KMS-11 (cell line): ENCODE measurements around the gene RABEP2.

Experiments used
- H2AFZ ChIP-seq: fragments of 200-600 bp; sonication (generic); 2 replicates; pipeline ENCODE4 v1.6.1; 2016; ENCODE audit warnings: antibody characterized with exemption, mixed run types, low read depth
- H3K27ac ChIP-seq: fragments of 200-600 bp; sonication (generic); 2 replicates; pipeline ENCODE4 v1.6.1; 2016; ENCODE audit warnings: mild to moderate bottlenecking, mixed run types
- H3K27me3 ChIP-seq: fragments of 200-600 bp; sonication (generic); 2 replicates; pipeline ENCODE4 v1.6.1; 2017; ENCODE audit warnings: mild to moderate bottlenecking, low read depth, mixed run types, moderate library complexity; ENCODE audit not compliant: insufficient read depth
- H3K36me3 ChIP-seq: fragments of 200-600 bp; sonication (generic); 2 replicates; pipeline ENCODE4 v1.6.1; 2017; ENCODE audit warnings: mild to moderate bottlenecking, mixed run types; ENCODE audit not compliant: insufficient read depth
- H3K4me1 ChIP-seq: fragments of 200-600 bp; sonication (generic); 2 replicates; pipeline ENCODE4 v1.6.1; 2016; ENCODE audit warnings: mild to moderate bottlenecking, low read depth, mixed run types; ENCODE audit not compliant: poor library complexity, severe bottlenecking
- H3K4me2 ChIP-seq: fragments of 200-600 bp; sonication (generic); 2 replicates; pipeline ENCODE4 v1.7.0; 2016; ENCODE audit warnings: mild to moderate bottlenecking, mixed run types
- H3K4me3 ChIP-seq: fragments of 200-600 bp; sonication (generic); IDR thresholded peaks from 2 replicates; pipeline ENCODE4 v1.6.1; 2017; ENCODE audit warnings: low read depth, low read length, mixed read lengths; ENCODE audit not compliant: insufficient read depth
- H3K79me2 ChIP-seq: fragments of 200-600 bp; sonication (generic); 2 replicates; pipeline ENCODE4 v1.6.1; 2016; ENCODE audit warnings: low read depth, mixed run types; ENCODE audit not compliant: insufficient read depth
- H3K9ac ChIP-seq: fragments of 200-600 bp; sonication (generic); 2 replicates; pipeline ENCODE4 v1.6.1; 2016; ENCODE audit warnings: mild to moderate bottlenecking, mixed run types
- H4K20me1 ChIP-seq: fragments of 200-600 bp; sonication (generic); 2 replicates; pipeline ENCODE4 v1.6.1; 2016; ENCODE audit warnings: mild to moderate bottlenecking, mixed run types; ENCODE audit not compliant: insufficient read depth
- CTCF ChIP-seq: fragments of 200-600 bp; sonication (generic); conservative IDR thresholded peaks from 2 replicates; pipeline ENCODE4 v1.6.1; 2017; ENCODE audit warnings: low read depth, mild to moderate bottlenecking, antibody characterized with exemption, low read length, moderate library complexity, mixed read lengths

RABEP2 gene

GRCh38 chr16:28924399-28924761, 658 bp downstream of the RABEP2 start:
- peak overlapping the region; percentile 82 for H2AFZ ChIP-seq
- H3K27me3 ChIP-seq, result no peaks in the 10 kb centered on the region

GRCh38 chr16:28923652-28924398, 1.2 kb downstream of the RABEP2 start:
- Histone ChIP-seq H3K9ac (peak overlapping the region; percentile 11; the same call in 1 of the 2 replicates), H3K4me1 (peaks cover 30% of the 10 kb centered on the region), H3K36me3 (no peaks in the 10 kb centered on the region), H4K20me1 (no peaks in the 10 kb centered on the region), H3K27me3 (no peaks in the 10 kb centered on the region), H3K4me2 (peak overlapping the region; percentile 99), H2AFZ (peak overlapping the region; percentile 82), H3K27ac (peak overlapping the region; percentile 40; the same call in 1 of the 2 replicates), H3K4me3 (no peak overlapping the region), H3K79me2 (no peaks in the 10 kb centered on the region)
- no peak for TF ChIP-seq CTCF

More at GRCh38 chr16:28924399-28924761, 658 bp downstream of the RABEP2 start:
- Histone ChIP-seq H4K20me1 (no peaks in the 10 kb centered on the region), H3K4me1 (peaks cover 30% of the 10 kb centered on the region), H3K4me2 (peak overlapping the region; percentile 99), H3K36me3 (no peaks in the 10 kb centered on the region), H3K79me2 (no peaks in the 10 kb centered on the region), H3K4me3 (no peak overlapping the region), H3K9ac (peak overlapping the region; percentile 11; the same call in 1 of the 2 replicates), H3K27ac (peak overlapping the region; percentile 40; the same call in 1 of the 2 replicates)
- 0 out of 2 replicates have a peak, but pooled peaks have one; percentile 16 for TF ChIP-seq CTCF

- H3K27ac ChIP-seq, result peak overlapping the region; percentile 40; the same call in 1 of the 2 replicates
- H3K36me3 ChIP-seq, result no peaks in the 10 kb centered on the region
- no peak overlapping the region for H2AFZ ChIP-seq
- H3K4me3 ChIP-seq, result no peak overlapping the region
- H3K4me1 ChIP-seq, result peaks cover 27% of the 10 kb centered on the region
- H3K9ac ChIP-seq, result no peak overlapping the region; the same call in 1 of the 2 replicates
- no peaks in the 10 kb centered on the region for H3K27me3 ChIP-seq
- H3K79me2 ChIP-seq, result no peaks in the 10 kb centered on the region
- TF ChIP-seq CTCF, result no peak
- H3K4me2 ChIP-seq, result peak overlapping the region; percentile 99; the same call in 1 of the 2 replicates
- no peaks in the 10 kb centered on the region for H4K20me1 ChIP-seq
Observed at GRCh38 chr16:28923231-28923587, 1.8 kb downstream of the RABEP2 start.

GRCh38 chr16:28918698-28919097, 6.3 kb downstream of the RABEP2 start:
- Histone ChIP-seq H3K4me2 (no peak overlapping the region), H2AFZ (no peak overlapping the region), H3K9ac (no peak overlapping the region), H3K4me1 (peaks cover 12% of the 10 kb centered on the region), H4K20me1 (no peaks in the 10 kb centered on the region), H3K79me2 (no peaks in the 10 kb centered on the region), H3K4me3 (no peak overlapping the region), H3K36me3 (no peaks in the 10 kb centered on the region), H3K27me3 (no peaks in the 10 kb centered on the region), H3K27ac (no peak overlapping the region)
- TF ChIP-seq CTCF, result no peak
